Measurements from ENCODE around the gene BDNF. TPM values are rescaled to one million over a fixed set of nuclear protein-coding genes. Genes with fewer than 3 reads are reported as not detected.

BDNF gene
- total RNA-seq = 1.3 TPM

DNA sequence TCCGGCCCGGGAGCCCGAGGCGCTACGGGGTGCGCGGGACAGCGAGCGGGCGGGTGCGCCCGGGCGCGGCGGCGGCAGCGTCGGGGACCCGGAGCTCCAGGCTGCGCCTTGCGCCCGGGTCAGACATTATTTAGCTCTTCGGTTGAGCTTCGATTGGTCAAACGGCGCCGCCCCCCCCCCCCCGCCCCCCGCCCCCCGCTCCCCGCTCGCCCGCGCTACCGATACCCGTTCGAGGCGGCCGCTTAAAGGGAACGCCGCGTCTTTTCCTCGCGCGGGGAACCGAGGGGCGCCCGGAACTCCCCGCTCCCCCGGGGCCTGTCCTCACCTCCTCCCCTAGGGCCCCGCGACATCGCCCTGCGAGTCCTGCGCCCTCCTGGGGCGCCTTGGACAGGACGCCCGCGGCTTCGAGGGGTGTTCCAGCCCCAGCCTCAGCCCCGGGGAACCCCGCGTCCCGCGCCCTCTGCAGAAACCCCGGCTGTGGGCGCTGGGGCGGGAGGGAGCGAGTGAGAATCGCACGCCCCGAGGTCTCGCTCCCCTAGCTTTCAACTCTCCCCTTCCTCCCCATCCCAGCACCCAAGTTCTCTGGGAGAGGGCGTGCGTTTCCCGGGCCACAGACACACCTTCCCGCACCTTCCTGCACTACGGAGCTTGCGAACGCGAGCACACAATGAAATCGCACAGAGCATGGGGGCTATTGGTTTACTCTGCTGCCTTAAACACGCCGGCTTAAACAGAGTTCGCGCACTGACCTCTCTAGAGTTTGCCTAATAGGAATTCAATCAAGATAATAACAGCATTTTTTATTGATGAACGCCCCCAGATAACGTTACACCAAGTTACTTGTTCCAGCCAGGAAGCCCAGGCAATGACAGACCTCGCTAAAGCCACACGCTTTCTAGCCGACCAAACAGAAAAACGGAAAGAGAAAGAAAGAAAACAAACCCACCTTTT, at the start of gene BDNF:
Gene BDNF, minus strand, starts transcription at position 105 of the 951 bp plus-strand sequence. CDS start 41,891 bp downstream, outside the sequence.

Other genes starting within 250 kb of the BDNF start
- gene LGR4, start 227.7 kb downstream of the BDNF start, total RNA-seq = 157 TPM
- 44.4 TPM for gene LIN7C, start 193.7 kb downstream of the BDNF start, total RNA-seq